Measurements from ENCODE around the gene TLE3.

The TLE3 gene

DNA sequence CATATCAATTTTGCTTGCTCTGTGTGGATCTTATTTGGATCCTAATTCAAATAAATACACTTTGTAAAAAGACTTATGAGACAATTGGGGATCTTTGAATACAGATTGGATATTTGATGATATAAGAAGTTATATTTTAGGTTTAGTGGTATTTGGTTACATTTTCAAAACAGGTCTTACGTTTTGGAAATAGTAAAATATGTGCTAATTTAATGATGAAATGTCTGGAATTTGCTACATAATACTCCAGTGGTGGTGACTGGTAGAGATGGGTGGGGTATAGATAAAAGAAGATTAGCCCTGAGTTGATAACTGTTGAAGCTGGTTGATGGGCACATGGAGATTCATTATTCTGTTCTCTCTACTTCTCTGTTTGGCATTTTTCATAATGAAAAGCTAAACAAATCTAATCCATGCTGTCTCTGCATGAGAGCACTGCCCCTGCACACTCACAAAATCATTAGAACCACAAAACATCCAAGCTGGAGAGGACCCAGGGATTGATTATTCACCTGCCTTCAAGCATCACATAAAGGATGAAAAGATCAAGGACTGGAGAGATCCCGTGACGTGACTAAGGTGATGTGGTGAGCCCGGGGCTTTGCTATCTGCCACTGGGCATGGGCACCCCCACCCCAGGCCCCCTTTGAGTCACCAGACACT is 58.9 kb downstream of the TLE3 start:
- H3K27ac ChIP-seq (ENCODE audit: low read length), result no peak overlapping the region
- no peak overlapping the region for H3K9ac ChIP-seq (ENCODE audit: low read depth, low read length)
- H3K27me3 ChIP-seq (ENCODE audit: insufficient read depth, low read length, poor library complexity), result peaks cover 9% of the 10 kb centered on the region
- no peaks in the 10 kb centered on the region for H3K9me3 ChIP-seq (ENCODE audit: insufficient read depth, low read length, severe bottlenecking)
- TF ChIP-seq EZH2 (IDR thresholded peaks at IDR 0.05; ENCODE audit: borderline replicate concordance, low read depth, low read length, severe bottlenecking), result no peak
- TF ChIP-seq CTCF (IDR thresholded peaks at IDR 0.05; ENCODE audit: borderline replicate concordance, extremely low read depth, low read length, poor library complexity, severe bottlenecking), result no peak
- no peaks in the 10 kb centered on the region for H3K79me2 ChIP-seq (ENCODE audit: insufficient read depth, low read length)
- no peaks in the 10 kb centered on the region for H3K4me1 ChIP-seq (ENCODE audit: insufficient read depth, low read length)
- H4K20me1 ChIP-seq (ENCODE audit: insufficient read depth, low read length), result no peaks in the 10 kb centered on the region; the same call in 1 of the 2 replicates
- DNase-seq, result no peak
- H3K4me2 ChIP-seq (ENCODE audit: insufficient read depth, low read length), result no peak overlapping the region
- no peak for ATAC-seq (ENCODE audit: insufficient read depth, low read depth)
- no peaks in the 10 kb centered on the region for H3K36me3 ChIP-seq (ENCODE audit: insufficient read depth, low read length)
- H3K4me3 ChIP-seq (ENCODE audit: low read depth in 1 of 2, low read length in 2 of 2), result no peak overlapping the region
- no peak overlapping the region for H2AFZ ChIP-seq (ENCODE audit: low read depth, low read length)

GRCh38 chr15:70037292-70037640 is 60.5 kb downstream of the TLE3 start:
- Histone ChIP-seq H3K4me2 (ENCODE audit: insufficient read depth, low read length) (no peak overlapping the region), H3K4me3 (ENCODE audit: low read depth in 1 of 2, low read length in 2 of 2) (no peak overlapping the region), H3K27ac (ENCODE audit: low read length) (no peak overlapping the region), H3K79me2 (ENCODE audit: insufficient read depth, low read length) (no peaks in the 10 kb centered on the region), H4K20me1 (ENCODE audit: insufficient read depth, low read length) (no peaks in the 10 kb centered on the region; the same call in 1 of the 2 replicates), H3K9ac (ENCODE audit: low read depth, low read length) (no peak overlapping the region), H3K9me3 (ENCODE audit: insufficient read depth, low read length, severe bottlenecking) (no peaks in the 10 kb centered on the region), H2AFZ (ENCODE audit: low read depth, low read length) (no peak overlapping the region), H3K4me1 (ENCODE audit: insufficient read depth, low read length) (no peaks in the 10 kb centered on the region), H3K27me3 (ENCODE audit: insufficient read depth, low read length, poor library complexity) (peaks cover 9% of the 10 kb centered on the region), H3K36me3 (ENCODE audit: insufficient read depth, low read length) (no peaks in the 10 kb centered on the region)
- ATAC-seq (ENCODE audit: insufficient read depth, low read depth), result no peak
- TF ChIP-seq EZH2 (IDR thresholded peaks at IDR 0.05; ENCODE audit: borderline replicate concordance, low read depth, low read length, severe bottlenecking), result no peak
- TF ChIP-seq CTCF (IDR thresholded peaks at IDR 0.05; ENCODE audit: borderline replicate concordance, extremely low read depth, low read length, poor library complexity, severe bottlenecking), result no peak
- no peak for DNase-seq

DNA sequence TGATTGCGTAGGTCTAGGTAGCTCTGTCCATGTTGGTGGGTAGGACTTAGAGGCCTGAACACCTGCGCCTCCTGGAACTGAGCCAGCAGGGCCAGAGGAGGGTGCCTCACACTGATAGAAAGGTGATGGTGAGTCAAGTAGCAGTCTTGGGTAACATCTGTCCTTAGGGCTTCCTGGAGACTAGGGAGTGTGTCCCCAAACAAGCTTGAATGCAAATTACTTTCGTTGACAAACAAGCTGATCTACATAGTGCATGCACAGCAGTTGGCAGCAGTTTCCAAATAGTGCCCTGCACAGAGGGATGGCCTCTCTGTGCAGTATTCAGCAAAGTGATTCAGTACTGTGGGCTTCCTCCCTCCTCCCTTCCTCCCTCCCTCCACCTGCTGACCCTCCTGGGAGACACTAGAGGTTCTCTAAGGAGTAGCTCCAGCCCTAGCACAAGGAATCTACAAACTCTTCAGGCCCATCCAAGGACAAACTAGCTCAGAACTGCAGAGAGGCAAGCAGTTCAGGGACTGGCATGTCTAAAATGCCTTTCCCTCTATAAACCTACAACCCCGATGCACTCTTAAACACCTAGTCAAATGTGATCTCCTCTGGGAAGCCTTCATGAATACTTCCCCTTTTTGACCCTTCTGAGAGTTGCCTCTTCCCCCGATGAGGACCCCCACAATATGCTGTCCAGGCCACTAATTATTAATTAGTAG is 61.0 kb downstream of the TLE3 start:
- no peaks in the 10 kb centered on the region for H3K9me3 ChIP-seq (ENCODE audit: insufficient read depth, low read length, severe bottlenecking)
- H3K4me3 ChIP-seq (ENCODE audit: low read depth in 1 of 2, low read length in 2 of 2), result no peak overlapping the region
- ATAC-seq (ENCODE audit: insufficient read depth, low read depth) (no peak), DNase-seq (no peak)
- H3K27me3 ChIP-seq (ENCODE audit: insufficient read depth, low read length, poor library complexity), result peaks cover 9% of the 10 kb centered on the region
- H3K9ac ChIP-seq (ENCODE audit: low read depth, low read length), result no peak overlapping the region
- no peaks in the 10 kb centered on the region for H3K36me3 ChIP-seq (ENCODE audit: insufficient read depth, low read length)
- no peak for TF ChIP-seq CTCF (IDR thresholded peaks at IDR 0.05; ENCODE audit: borderline replicate concordance, extremely low read depth, low read length, poor library complexity, severe bottlenecking)
- TF ChIP-seq EZH2 (IDR thresholded peaks at IDR 0.05; ENCODE audit: borderline replicate concordance, low read depth, low read length, severe bottlenecking), result no peak
- no peaks in the 10 kb centered on the region for H3K79me2 ChIP-seq (ENCODE audit: insufficient read depth, low read length)
- H3K27ac ChIP-seq (ENCODE audit: low read length), result no peak overlapping the region
- H4K20me1 ChIP-seq (ENCODE audit: insufficient read depth, low read length), result no peaks in the 10 kb centered on the region; the same call in 1 of the 2 replicates
- H2AFZ ChIP-seq (ENCODE audit: low read depth, low read length), result no peak overlapping the region
- H3K4me1 ChIP-seq (ENCODE audit: insufficient read depth, low read length), result no peaks in the 10 kb centered on the region
- H3K4me2 ChIP-seq (ENCODE audit: insufficient read depth, low read length), result no peak overlapping the region

Data from DND-41 (cell line).